GM19193 (cell line): ENCODE measurements around the gene DNAH14.

Experiments
- POLR2A ChIP-seq: IDR thresholded peaks from 4 replicates; pipeline ENCODE4 v1.6.1; 2011; ENCODE audit not compliant: insufficient read depth, insufficient read length; ENCODE audit errors: extremely low read depth

The DNAH14 gene

DNA sequence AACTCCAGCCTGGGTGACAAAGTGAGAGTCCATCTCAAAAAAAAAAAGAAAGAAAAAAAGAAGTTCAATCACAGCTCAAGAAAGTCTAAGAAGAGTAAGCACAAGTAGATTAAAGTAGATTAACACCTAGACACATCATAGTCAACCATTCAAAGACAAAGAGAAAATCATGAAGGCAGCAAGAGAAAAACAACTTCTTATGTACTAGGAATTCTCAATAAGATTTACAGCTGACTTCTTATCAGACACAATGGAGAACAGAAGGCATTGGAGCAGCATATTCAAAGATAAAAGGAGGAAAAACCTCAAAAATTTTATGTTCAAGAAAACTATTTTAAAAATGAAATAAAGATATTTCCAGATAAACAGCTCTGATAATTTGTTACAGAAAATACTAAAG lies 351.1 kb downstream of the DNAH14 start:
- no peak for TF ChIP-seq POLR2A

DNA sequence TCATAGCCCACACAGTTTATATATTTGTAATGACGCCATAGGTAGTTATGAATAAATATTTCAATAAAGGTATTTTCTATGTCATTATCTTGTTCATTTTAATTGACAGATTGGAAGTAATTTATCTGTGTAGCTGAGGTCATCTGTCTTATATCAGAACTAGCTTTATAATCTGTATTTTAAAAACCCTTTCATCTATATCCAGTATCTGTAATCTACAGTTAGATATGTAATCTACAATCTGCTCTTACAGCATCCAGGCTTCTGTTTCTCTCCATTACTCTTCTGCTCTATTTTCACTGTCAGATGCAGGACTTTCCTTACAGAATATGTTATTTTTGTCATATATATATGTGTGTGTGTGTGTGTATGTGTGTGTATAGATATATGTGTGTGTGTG lies 360.8 kb downstream of the DNAH14 start:
- no peak for TF ChIP-seq POLR2A

DNA sequence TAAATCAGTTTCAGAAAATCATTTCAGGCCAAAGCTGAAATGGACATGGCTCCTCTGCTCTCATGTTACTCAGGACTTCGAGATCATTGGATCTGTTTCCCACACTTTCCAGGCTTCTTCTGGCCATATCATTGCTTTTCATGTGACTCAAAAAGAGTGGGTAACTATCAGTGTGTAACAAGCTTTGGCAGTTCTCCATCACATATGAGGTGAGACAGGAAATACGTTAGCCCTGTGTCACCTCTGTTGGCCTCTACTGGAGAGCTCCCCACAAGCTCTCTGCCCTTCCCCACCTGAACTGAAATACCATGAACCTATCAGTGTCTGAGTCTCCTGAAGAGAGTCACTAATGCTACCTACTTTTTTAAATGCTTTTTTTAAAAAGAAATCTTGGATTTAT lies 370.1 kb downstream of the DNAH14 start:
- TF ChIP-seq POLR2A: no peak

DNA sequence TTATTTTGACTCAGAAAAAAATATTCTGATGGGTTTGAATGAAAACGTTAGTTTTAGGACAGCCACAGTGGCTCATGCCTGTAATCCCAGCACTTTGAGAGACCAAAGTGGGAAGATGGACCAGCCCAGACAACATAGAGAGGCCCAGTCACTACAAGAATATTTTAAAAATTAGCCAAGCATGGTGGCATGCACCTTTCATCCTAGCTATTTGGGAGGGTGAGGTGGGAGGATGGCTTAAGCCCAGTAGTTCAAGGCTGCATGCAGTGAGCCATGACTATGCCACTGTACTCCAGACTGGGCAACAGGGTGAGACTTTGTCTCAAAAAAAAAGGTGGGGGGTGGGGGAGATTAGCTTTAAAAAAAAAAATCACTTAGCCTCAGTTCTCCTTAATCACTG lies 370.9 kb downstream of the DNAH14 start:
- TF ChIP-seq POLR2A: no peak

DNA sequence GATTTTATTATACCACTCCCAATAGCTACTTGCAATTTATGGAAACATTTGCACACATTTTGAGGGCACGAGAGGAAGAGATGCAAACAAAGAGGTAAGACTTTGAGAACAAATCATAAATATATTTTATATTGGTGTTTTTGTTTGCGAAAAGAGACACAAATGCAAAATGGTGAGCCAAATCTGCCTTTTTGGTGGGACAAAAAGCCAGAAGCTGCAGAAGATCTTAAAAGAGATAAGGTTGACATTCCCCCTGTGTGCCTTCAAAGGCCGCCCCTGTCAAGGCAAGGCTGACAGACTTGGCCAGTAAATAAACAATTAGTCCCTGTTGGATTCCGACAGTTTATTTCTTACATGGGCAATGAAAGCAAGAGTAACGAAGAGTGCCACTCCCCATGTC lies 375.5 kb downstream of the DNAH14 start:
- TF ChIP-seq POLR2A: no peak

DNA sequence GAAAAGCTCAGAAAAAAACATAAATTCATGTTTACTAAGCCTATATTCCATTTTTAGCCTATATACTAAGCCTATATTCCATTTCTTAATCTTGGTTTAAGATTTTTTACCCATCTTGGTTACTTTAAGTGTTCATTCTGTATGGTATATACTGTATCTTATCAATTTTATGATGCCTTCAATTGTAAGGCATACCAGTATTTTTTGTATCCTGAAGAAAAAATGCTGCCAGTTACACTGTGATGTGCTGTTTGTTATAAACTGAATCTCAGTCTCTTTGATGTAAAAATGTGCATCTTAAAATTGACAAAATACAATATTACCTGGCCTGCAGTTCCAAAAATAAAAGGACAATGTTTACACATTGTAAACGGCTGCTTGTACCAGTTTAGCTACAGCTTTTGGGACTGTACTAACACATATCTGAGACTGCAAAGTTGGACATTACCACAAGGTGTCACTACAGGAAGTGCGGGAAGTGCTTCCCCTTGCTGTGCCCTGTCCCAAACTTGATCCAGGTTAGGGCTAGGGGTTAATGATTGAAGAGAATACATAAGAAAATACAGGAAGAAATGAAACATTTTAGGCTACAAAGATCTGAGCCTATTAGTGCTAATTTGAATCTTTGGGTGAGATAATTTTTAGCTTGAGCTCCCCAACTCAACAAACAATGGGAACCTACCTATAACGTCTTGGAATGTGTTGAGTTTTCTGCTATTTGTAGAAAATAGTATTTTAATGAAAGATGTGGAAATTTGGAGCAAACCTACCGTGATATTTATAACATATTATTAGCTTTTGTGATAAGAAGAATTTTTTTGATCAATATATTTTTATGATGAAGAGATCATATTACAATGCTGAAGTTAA lies 389.5 kb downstream of the DNAH14 start:
- TF ChIP-seq POLR2A: no peak

DNA sequence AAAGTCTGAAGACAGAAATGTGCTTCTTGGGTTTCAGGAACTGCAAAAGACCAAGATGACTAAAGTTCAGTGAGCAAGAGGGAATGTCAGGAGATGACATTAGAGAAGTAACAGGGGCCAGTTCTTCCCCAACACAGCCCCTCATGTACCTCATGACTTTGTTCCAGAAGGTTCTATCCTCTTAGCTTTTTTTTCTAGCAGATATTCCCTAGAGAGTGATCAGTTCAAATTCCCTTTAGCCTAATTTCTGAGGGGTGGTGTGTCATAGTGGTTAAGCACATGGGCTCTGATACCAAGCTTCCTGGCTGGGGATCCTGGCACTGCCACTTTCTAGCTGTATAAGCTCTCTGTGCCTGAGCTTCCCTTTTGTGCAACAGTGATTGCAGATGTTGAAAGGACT lies 390.4 kb downstream of the DNAH14 start:
- no peak for TF ChIP-seq POLR2A

DNA sequence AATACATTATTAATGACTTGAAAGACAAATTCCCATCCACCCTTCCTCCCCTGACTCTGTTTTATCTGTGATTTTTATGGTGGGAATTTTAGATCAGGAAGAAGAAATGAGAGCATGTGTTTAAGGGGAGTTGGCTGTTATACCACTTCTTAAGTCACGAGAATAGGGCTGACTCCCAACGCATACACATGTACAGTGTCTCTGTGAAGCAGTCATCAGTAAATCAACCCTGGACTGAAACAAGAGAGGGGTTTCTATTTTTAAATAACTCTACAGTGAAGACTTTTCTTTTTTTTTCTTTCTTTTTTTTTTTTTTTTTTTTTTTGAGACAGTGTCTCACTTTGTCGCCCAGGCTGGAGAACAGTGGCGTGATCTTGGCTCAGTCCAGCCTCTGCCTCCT lies 392.3 kb downstream of the DNAH14 start:
- TF ChIP-seq POLR2A: no peak

DNA sequence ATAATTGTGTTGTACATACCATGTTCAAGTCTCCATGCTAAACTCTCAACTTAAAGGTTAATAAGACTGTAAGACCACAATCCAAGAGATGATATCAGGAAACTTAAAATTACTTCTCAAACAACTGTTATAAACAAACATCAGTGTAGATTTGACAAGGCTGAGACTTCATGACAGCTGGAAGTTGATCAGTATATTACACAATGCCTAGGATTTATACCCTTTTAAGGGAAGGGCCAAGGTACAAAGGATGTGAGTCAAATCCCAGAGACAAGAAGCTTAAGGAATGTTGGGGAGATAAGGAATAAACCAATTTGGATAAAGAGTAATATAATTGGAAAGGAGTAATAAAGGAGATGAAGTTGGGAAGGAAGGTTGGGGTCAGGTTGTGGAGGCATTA lies 399.6 kb downstream of the DNAH14 start:
- no peak for TF ChIP-seq POLR2A

DNA sequence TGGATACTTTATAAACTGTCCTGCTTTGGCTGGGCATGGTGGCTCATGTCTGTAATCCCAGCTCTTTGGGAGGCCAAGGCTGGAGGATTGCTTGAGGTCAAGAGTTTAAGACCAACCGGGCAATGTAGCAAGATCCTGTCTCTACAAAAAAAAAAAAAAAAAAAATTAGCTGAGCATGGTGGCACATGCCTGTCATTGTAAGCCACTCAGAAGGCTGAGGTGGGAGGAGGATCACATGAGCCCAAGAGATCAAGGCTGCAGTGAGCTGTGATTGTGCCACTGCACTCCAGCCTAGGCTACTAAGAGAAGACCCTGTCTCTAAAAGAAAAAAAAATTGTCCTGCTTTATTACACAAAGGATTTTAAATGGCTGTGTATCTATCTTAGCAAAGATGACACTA lies 403.2 kb downstream of the DNAH14 start:
- TF ChIP-seq POLR2A: no peak

DNA sequence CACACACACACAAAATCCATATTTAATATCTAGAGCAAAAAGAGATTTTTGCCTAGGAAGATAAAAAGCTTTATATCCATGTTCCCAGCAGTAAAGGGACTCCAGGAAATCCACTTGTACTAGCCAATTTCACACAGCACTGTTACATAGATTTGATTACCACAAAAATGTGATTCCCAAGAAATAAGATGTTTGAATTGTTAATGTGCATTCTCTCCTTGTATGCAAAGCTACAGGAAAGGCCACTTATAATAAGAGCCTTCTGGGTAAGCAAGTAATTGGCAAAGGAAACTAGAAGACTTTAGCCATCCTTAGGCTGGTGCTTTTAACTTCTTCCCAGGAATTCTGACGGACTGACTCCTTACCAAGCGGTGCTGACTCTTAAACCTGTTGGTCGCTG lies 409.1 kb downstream of the DNAH14 start:
- no peak for TF ChIP-seq POLR2A

DNA sequence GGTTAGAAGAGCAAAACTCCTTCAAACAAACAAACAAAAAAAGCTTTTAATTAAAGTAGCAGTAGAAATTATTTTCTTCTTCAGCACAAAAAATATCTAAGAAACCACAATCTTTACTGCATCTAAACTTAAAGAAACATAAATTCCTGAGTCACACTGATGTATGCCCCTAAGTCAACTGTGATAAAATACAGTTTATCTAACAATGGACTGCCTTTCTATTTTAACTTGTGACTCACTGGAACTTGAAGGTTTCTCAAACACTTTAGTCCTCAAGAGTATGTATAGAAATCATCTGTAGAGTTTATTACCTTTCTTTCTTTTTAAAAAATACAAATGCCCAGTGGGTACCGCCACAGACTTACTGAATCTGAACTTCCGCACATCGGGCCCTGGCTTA lies 412.2 kb downstream of the DNAH14 start:
- TF ChIP-seq POLR2A: no peak

DNA sequence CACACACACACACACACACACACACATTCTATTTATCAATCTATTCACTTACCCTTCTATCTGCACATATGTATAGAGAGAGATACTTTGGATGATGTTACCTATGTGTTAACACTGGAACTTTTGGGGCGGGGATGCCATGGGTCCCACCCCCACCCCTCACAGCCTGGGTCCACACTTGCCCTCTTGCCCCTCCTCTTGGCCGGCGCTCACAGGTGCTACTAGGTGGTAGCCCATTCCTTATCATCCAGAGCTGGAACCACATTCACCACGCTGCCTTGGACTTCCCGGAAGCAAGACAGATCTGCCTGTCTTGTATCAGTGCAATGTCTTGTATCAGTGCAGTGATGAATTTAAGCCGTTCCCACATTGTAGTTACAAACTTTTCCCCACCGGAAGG lies 413.2 kb downstream of the DNAH14 start:
- no peak for TF ChIP-seq POLR2A

DNA sequence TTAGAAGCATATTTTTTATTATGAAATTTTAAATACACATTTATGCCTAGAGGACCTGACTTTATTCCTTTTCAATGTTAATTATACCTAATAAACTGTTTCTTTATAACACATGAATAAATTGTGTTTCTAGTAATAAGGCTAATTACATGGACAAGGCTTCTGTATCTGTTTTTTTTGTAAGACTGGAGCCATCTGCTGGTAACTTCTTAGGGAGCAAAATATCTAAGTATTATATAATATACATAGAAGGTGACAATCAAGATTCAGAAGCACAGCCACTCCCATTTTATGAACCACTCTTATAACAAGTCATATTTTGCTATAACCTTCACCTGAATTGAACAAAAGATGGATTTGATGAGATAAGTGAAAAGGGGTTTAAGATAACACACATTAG lies 414.1 kb downstream of the DNAH14 start:
- TF ChIP-seq POLR2A: no peak

DNA sequence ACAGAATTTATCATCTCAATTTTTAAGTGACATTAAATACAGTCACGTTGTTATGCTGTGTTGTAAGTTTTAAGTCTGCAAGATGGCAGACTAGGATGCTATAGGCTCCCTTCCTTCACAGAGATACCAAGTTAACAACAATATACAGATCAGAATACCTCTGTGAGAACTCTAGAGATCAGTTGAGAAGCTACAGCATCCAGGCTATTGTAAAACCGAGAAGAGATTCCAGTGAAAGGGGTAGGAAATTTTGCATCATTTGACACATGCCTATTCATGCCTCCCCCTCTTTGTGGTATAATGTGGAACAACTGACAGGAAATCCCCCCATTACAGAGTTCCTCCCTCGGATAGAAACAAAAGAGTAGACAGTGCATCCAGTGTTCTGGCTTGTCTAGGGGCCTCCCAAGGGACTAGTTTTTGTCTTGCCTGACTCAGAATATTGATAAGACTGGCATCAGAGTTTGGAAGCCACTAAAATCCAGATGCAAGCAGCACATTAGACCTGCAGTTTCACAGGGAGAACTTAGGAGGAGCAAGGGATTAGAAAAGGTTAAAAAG lies 417.7 kb downstream of the DNAH14 start:
- no peak for TF ChIP-seq POLR2A

DNA sequence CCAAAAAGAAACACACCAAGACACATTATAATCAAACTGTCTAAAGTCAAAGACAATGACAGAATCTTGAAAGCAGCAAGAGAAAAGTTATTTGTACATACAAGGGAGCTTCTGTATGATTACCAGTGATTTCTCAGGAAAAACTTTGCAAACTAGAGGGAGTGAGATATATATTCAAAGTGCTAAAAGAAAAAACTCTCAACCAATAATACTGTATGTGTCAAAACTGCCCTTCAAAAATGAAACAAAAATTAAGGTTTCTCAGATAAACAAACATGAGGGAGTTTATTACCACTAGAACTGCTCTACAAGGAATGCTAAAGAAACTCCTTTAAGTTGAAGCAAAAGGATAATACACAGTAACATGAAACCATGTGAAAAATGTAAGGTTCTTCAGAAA lies 418.9 kb downstream of the DNAH14 start:
- TF ChIP-seq POLR2A: no peak

DNA sequence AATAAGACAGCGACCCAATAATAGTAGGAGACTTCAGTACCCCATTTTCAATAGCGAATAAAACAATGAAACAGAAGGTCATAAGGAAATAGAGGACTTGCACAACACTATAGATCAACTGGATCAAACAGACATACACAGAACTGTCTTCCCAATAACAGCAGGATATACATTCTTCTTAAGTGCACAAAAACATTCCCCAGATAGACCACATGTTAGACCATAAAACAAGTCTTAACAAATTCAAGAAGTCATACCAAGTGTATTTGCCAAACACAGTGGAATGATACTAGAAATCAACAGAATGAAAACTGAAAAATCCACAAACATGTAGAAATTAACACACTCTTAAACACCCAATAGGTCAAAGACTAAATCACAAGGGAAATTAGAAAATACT lies 420.4 kb downstream of the DNAH14 start:
- no peak for TF ChIP-seq POLR2A

DNA sequence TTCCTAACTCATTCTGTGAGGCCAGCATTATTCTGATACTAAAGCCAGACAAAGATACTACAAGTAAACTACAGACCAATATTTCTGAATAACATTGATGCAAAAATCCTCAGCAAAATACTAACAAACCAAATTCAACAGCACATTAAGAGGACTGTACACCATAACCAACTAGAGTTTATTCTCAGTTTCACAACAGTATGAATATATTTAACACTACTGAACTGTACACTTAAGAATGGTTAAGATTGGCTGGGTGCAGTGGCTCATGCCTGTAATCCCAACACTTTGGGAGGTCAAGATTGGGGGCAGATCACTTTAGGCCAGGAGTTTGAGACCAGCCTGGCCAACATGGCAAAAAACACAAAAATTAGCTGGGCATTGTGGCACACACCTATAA lies 421.4 kb downstream of the DNAH14 start:
- no peak for TF ChIP-seq POLR2A

DNA sequence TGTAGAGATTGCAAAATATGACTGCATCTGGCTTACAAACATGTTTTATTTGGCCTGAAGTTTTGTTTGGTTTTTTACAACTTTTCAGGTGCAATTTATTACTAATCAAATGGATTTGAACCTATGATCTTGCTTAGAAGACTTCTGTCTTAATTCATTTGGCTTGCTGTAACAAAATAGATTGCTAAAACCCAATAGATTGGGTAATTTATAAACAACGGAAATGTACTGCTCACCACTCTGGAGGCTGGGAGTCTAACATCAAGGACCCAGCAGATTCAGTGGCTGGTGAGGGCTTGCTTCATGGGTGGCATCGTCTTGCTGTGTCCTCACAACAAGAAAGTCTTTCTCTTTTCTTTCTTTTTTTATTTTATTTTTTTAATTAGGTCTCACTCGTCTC lies 425.4 kb downstream of the DNAH14 start:
- no peak for TF ChIP-seq POLR2A
